PFSK-1 (cell line): ENCODE data around the gene APOL1.

Experiments used
- FOXP2 ChIP-seq: optimal IDR thresholded peaks from 2 replicates; pipeline ENCODE3; 2011; ENCODE audit warnings: borderline replicate concordance, control low read depth, inconsistent platforms; ENCODE audit not compliant: insufficient read depth; ENCODE audit errors: extremely low read length, extremely low read depth
- POLR2AphosphoS5 ChIP-seq: IDR thresholded peaks from 2 replicates; pipeline ENCODE4 v1.6.1; 2012; ENCODE audit warnings: low read depth, mild to moderate bottlenecking, control low read depth, low read length, moderate library complexity
- SIN3A ChIP-seq: IDR thresholded peaks from 2 replicates; pipeline ENCODE4 v1.6.1; 2012; ENCODE audit warnings: mild to moderate bottlenecking, low read length, moderate library complexity, borderline replicate concordance; ENCODE audit not compliant: insufficient read depth
- TAF1 ChIP-seq: IDR thresholded peaks from 2 replicates; pipeline ENCODE4 v1.6.1; 2012; ENCODE audit warnings: low read length, control low read depth, borderline replicate concordance; ENCODE audit not compliant: insufficient read depth
- TF ChIP-seq, protein P1 (sequence below), 2 experiments: IDR thresholded peaks; 2 replicates each; pipeline versions ENCODE4 v1.6.1 to v1.8.0; 2011 to 2012; ENCODE audit warnings: low read depth in 2 of 2, low read length in 2 of 2, control low read depth in 1 of 2, inconsistent platforms in 1 of 2, mild to moderate bottlenecking in 1 of 2, moderate library complexity in 1 of 2; ENCODE audit not compliant: insufficient read depth in 1 of 2

The APOL1 gene

DNA sequence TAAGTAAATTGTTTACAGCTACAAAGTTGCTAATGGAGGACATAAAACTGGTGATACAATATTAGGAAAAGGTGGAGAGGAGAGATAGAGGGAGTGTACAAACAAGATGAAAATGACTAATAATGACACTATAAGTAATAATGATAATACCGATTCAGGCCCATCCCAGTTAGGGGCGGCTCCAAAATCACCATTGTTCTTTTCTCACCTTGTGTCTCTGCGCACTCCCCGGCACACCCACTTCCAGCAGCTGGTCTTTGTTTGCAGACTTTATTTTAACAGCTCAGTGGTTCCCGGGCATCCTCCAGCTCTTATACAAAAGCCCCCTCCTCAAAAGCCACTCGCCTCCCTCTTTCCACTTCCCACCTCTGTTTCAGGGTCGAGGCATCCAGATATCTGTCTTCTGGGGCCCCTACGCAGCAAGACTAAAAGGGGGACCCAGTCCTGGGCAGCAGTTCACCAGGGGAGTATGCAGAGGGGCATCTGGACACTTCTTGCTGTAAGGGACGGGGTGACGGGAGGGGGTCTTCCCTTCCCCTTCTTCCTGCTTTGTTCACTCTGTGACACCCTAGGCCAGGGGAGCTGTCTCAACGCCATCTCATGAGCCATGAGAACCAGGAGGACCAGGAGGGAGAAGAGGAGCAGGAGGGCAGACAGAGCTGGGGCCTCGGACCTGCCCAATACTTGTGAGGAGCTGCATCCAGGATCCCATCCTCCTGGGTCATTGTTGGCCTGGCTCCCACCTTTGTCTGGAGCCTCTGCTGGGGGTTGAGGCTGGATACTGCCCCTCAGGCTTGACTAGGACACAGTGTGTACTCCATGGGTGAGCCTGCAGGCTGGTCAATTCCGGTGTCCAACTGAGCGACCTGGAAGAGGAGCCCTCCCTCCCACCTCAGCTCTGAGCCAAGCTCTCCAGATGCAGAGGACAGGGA lies 16.3 kb upstream of the APOL1 start:
- TF ChIP-seq, protein P1, sequence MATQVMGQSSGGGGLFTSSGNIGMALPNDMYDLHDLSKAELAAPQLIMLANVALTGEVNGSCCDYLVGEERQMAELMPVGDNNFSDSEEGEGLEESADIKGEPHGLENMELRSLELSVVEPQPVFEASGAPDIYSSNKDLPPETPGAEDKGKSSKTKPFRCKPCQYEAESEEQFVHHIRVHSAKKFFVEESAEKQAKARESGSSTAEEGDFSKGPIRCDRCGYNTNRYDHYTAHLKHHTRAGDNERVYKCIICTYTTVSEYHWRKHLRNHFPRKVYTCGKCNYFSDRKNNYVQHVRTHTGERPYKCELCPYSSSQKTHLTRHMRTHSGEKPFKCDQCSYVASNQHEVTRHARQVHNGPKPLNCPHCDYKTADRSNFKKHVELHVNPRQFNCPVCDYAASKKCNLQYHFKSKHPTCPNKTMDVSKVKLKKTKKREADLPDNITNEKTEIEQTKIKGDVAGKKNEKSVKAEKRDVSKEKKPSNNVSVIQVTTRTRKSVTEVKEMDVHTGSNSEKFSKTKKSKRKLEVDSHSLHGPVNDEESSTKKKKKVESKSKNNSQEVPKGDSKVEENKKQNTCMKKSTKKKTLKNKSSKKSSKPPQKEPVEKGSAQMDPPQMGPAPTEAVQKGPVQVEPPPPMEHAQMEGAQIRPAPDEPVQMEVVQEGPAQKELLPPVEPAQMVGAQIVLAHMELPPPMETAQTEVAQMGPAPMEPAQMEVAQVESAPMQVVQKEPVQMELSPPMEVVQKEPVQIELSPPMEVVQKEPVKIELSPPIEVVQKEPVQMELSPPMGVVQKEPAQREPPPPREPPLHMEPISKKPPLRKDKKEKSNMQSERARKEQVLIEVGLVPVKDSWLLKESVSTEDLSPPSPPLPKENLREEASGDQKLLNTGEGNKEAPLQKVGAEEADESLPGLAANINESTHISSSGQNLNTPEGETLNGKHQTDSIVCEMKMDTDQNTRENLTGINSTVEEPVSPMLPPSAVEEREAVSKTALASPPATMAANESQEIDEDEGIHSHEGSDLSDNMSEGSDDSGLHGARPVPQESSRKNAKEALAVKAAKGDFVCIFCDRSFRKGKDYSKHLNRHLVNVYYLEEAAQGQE (IDR thresholded peaks at IDR 0.05; ENCODE audit: insufficient read depth in 1 of 2, low read depth in 2 of 2, low read length in 2 of 2) = no peak
- TF ChIP-seq POLR2AphosphoS5 = no peak
- no peak for TF ChIP-seq SIN3A
- TF ChIP-seq TAF1 = no peak
- no peak for TF ChIP-seq FOXP2

DNA sequence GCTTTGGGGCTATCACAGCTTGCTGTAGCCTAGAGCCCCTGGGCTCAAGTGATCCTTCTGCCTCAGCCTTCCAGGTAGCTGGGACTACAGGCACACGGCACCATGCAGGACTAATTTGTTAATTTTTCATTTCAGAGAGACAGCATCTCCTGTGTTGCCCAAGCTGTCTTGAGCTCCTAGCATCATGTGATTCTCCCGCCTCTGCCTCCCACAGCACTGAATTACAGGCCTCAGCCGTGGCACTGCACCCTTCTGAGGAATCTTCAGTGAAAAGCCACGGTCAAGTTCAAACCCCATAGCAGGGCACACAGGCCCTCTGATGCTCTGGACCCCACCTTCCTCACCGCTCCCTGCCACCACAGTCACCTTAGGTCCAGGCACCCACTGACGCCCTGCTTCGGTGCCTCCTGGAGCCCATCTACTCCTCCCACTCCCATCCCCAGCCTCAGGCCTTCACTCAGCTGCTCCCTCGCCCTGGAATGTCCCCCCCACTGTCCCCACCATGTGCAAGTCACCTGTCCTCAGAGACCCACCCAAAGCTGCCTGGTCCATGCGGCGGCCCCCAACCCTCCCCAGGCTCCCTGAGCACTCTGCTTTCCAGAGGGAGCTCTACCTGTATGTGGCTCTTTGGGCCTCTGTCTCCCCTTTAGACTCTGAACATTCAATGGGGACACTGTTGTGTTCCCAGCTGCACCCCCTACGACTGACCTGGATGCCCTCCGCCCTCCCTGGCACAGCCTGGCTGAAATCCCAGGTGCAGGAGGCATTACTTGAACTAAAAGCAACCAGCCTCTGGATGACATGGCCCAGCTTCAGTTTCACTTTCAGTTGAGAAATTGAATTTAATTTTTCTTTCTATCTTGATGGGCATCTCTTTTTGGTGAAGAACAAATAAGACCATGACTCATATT lies 15.2 kb upstream of the APOL1 start:
- TF ChIP-seq POLR2AphosphoS5 (no peak), SIN3A (no peak), TAF1 (no peak), FOXP2 (no peak)
- TF ChIP-seq, protein P1 (IDR thresholded peaks at IDR 0.05; ENCODE audit: insufficient read depth in 1 of 2, low read depth in 2 of 2, low read length in 2 of 2) = no peak

DNA sequence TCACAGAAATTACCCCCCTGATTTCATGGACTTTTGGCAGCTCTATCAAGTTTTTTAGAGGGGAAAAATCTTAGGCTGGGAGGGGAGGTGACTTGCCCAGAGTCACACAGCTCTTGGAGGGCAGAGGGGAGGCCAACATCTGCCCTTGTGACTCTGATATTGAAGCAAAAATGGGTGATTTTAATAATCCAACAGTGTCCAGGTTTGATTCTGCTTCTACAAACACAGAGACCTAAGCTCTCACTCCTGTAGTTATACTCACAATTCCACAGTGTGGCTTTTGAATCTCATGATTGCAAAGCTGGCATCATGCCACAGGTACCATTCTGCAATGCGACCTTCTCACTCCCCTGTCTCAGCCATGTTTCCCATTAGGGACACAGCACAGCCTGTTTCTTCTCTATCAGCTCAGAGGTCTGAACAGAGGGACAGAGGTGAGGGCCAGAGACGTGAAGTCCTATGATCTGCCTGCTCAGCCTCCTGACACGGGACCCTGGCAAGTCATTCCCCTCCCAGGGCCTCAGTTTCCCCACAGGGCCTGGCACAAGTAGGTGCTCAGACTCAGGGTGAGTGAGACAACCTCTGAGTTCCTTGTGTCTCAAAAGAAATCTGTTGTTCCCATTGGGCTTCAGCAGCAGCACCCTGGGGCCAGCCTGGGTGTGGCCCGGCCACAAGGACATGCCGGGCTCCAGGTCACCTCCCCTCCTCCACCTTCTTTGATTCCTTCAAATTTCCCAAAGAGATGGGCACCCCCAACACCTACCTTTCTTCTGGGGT lies 14.4 kb upstream of the APOL1 start:
- TF ChIP-seq POLR2AphosphoS5 = no peak
- no peak for TF ChIP-seq TAF1
- TF ChIP-seq SIN3A = no peak
- TF ChIP-seq, protein P1 (IDR thresholded peaks at IDR 0.05; ENCODE audit: insufficient read depth in 1 of 2, low read depth in 2 of 2, low read length in 2 of 2) = no peak
- no peak for TF ChIP-seq FOXP2

DNA sequence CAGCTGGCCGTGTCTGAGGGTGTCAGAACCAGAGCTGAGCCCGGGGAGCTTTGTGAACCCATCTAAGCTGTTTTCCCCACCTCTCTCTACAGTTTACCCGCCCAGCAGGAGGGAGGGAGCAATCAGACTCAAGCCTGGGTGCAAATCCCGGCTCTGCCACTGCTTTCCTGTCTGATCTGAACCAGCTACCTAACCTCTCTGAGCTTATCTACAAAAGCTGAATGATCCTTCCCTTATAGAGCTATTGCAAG lies 13.9 kb upstream of the APOL1 start:
- no peak for TF ChIP-seq FOXP2
- TF ChIP-seq TAF1 = no peak
- TF ChIP-seq POLR2AphosphoS5 = no peak
- no peak for TF ChIP-seq SIN3A
- TF ChIP-seq, protein P1 (IDR thresholded peaks at IDR 0.05; ENCODE audit: insufficient read depth in 1 of 2, low read depth in 2 of 2, low read length in 2 of 2) = no peak
